Adrenal gland (tissue), 5 donors: Measurements from ENCODE around the gene LTB4R.

Source experiments
- CTCF ChIP-seq, 6 experiments: fragments of 450-650 bp in 4 of 6; fragments of 200-600 bp in 2 of 6; sonication (generic) in 1 of 6; IDR thresholded peaks; 1 replicate in 5 of 6; 2 replicates in 1 of 6; pipeline versions ENCODE4 v1.5.1 to v1.8.0; 2016 to 2021; ENCODE audit warnings: antibody characterized with exemption in 6 of 6, mild to moderate bottlenecking in 2 of 6, moderate library complexity in 1 of 6
- POLR2A ChIP-seq, 2 donors: fragments of 450-650 bp; IDR thresholded peaks; one replicate each; pipeline ENCODE4 v1.6.1; 2017; ENCODE audit warnings: antibody characterized with exemption in 2 of 2, mild to moderate bottlenecking in 2 of 2, moderate library complexity in 1 of 2
- donor health status: DM: no; HTN: no; CAD: no.

- TF ChIP-seq POLR2A (IDR thresholded peaks at IDR 0.05) (no peak), CTCF (IDR thresholded peaks at IDR 0.05) (no peak)
Observed at GRCh38 chr14:24289649-24290280, 21.5 kb upstream of the LTB4R start.
